Heart left ventricle (tissue), 13 donors: ENCODE measurements around the gene TRIM8.

Experiments
- POLR2A ChIP-seq, 2 donors: fragments of 450-650 bp; IDR thresholded peaks; one replicate each; pipeline ENCODE4 v1.6.1; 2017; ENCODE audit warnings: antibody characterized with exemption in 2 of 2, mild to moderate bottlenecking in 2 of 2, moderate library complexity in 2 of 2
- TF ChIP-seq, protein P1 (sequence below), 12 donors: fragments of 200-600 bp; sonication (generic) in 4 of 12; IDR thresholded peaks; one replicate each; pipeline versions ENCODE4 v1.5.0 to v1.8.0; 2018 to 2022; ENCODE audit warnings: antibody characterized with exemption in 12 of 12, mild to moderate bottlenecking in 5 of 12
- donor health status: ischemic (EF 13 %, LVEDD 7.1; RV severe dilation, severe dysfunction).
- donor health status: DM: no; HTN: yes; CAD: no.
- donor health status: DM: no; HTN: no; CAD: no.
- donor health status: ischemic (EF 25% LVEDD 6.9; RV normal size, moderate dysfunction).
- donor health status: ischemic (EF 25% LVEDD 5.7; RV mildly dilated, moderate dysfunction).
- donor health status: ischemic (EF 35%, LVEDD 5.7; RV mildly dilated, moderate dysfunction).
- donor health status: nonischemic (EF 11% LVEDD 7.7; RV severe dilation, severe dysfunction).
- donor health status: DM: yes; HTN: yes; CAD: no.
- donor health status: PGD.
- donor health status: ischemic (EF 29% LVEDD 5.4; RV normal size, mild dysfunction).
- donor health status: nonischemic (EF 23%, LVEDD 6.1; RV moderate dilation, normal function).

DNA sequence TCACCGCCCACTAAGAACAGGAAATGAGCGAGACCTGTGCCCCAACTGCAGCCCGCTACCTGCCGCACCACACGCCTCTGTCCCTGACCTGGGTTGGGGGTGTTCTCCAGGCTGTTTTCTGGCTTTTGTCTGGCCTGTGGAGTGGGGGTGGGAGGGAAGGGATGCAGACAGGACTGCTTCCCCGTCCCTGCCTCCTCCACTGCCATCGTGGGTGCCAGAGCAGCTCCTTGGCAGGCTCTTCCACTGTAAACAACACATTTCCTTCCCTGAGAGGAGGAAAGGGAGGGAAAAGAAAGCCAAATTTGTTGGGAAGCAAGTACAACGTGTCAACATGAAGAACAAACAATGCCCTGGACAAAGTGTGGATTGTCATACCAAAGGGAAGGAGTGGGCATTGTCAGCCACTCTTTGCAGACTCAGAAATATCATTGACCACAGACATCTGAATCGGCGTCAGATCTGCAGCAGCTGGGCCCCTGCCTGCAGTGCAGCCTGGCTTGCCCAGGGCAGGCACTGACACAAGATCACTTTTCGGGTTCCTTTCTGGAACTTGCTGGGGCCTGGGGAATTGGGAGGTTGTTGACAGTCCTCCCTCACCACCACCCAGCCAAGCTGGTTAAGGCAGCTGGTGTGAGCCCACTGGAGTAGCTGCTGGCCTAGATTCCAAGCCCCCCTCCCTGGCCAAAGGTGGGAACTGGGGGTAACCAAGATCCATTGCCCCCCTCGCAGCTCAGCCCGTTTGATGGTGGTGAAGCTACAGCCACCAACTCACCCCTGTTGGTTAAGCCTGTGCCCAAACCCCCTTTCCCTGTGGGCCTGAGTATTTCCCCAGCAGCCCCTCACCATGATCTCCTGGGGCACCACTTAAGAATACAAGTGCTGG, 22.6 kb upstream of the TRIM8 start:
- TF ChIP-seq, protein P1, sequence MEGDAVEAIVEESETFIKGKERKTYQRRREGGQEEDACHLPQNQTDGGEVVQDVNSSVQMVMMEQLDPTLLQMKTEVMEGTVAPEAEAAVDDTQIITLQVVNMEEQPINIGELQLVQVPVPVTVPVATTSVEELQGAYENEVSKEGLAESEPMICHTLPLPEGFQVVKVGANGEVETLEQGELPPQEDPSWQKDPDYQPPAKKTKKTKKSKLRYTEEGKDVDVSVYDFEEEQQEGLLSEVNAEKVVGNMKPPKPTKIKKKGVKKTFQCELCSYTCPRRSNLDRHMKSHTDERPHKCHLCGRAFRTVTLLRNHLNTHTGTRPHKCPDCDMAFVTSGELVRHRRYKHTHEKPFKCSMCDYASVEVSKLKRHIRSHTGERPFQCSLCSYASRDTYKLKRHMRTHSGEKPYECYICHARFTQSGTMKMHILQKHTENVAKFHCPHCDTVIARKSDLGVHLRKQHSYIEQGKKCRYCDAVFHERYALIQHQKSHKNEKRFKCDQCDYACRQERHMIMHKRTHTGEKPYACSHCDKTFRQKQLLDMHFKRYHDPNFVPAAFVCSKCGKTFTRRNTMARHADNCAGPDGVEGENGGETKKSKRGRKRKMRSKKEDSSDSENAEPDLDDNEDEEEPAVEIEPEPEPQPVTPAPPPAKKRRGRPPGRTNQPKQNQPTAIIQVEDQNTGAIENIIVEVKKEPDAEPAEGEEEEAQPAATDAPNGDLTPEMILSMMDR (IDR thresholded peaks at IDR 0.05), result no peak
- TF ChIP-seq POLR2A (IDR thresholded peaks at IDR 0.05), result no peak
